Esophagus muscularis mucosa (tissue), 4 donors: Measurements from ENCODE around the gene ACIN1. TPM values are rescaled to one million over a fixed set of nuclear protein-coding genes. Genes with fewer than 3 reads are reported as not detected.

Experiments
- DNase-seq: peaks from one replicate; pipeline ENCODE4 v3.0.0-alpha.2; 2017; ENCODE audit errors: extremely low spot score
- H3K27ac ChIP-seq, 4 donors: fragments of 200-600 bp; sonication (generic); replicated peaks in 1 of 4; 1 replicate in 3 of 4; 2 replicates in 1 of 4; pipeline ENCODE4 v1.5.1; 2016 to 2019; ENCODE audit warnings: mild to moderate bottlenecking in 1 of 4
- H3K27me3 ChIP-seq, 4 donors: fragments of 200-600 bp; sonication (generic); one replicate each; pipeline versions ENCODE4 v1.5.1 to v1.6.0; 2016 to 2019
- H3K36me3 ChIP-seq, 4 donors: fragments of 200-600 bp; sonication (generic); one replicate each; pipeline ENCODE4 v1.5.1; 2016 to 2019
- H3K4me1 ChIP-seq, 4 donors: fragments of 200-600 bp; sonication (generic); one replicate each; pipeline ENCODE4 v1.5.1; 2016 to 2019
- H3K4me3 ChIP-seq, 4 donors: fragments of 200-600 bp; sonication (generic); 1 replicate in 2 of 4; 2 replicates in 2 of 4; pipeline ENCODE4 v1.5.1; 2016 to 2019; ENCODE audit warnings: mild to moderate bottlenecking in 4 of 4, moderate library complexity in 1 of 4
- H3K9me3 ChIP-seq, 4 donors: fragments of 200-600 bp; sonication (generic); 1 replicate in 3 of 4; 2 replicates in 1 of 4; pipeline ENCODE4 v1.5.1; 2016 to 2019
- CTCF ChIP-seq, 3 experiments: fragments of 200-600 bp in 2 of 3; fragments of 450-650 bp in 1 of 3; sonication (generic) in 2 of 3; IDR thresholded peaks; one replicate each; pipeline ENCODE4 v1.5.1; 2017 to 2019; ENCODE audit warnings: antibody characterized with exemption in 3 of 3, mild to moderate bottlenecking in 2 of 3, moderate library complexity in 1 of 3
- EP300 ChIP-seq: sonication (generic); formaldehyde crosslinking; IDR thresholded peaks from one replicate; pipeline ENCODE4 v1.6.1; 2017; ENCODE audit warnings: antibody characterized with exemption
- POLR2A ChIP-seq: fragments of 450-650 bp; IDR thresholded peaks from one replicate; pipeline ENCODE4 v1.6.1; 2017; ENCODE audit warnings: antibody characterized with exemption, moderate library complexity, mild to moderate bottlenecking, low read depth
- POLR2AphosphoS5 ChIP-seq, 2 donors: sonication (generic); formaldehyde crosslinking; IDR thresholded peaks; one replicate each; pipeline ENCODE4 v1.6.1; 2017; ENCODE audit warnings: antibody characterized with exemption in 2 of 2
- WGBS: methylation state at CpG from one replicate; pipeline ENCODE4 v1.1.5; 2018; 5-methylcytosine and 5-hydroxymethylcytosine counted together
- intact Hi-C: fragments of 100-400 bp; cut with DNase I; formaldehyde crosslinking; loops from one replicate; pipeline ENCODE4 v1.15.1; 2023
- total RNA-seq, 4 donors: library from RNA; depleted of rRNA; stranded (reverse); fragments of >200 nt; gene quantifications; one replicate each; pipeline versions ENCODE4 v1.1.0 to v1.2.1, GENCODE V29; 2016

ACIN1 gene
- total RNA-seq, 4 donors from 2014 or later, result 60.1 to 101 (median 89.5) TPM

- H3K27me3 ChIP-seq, result no peaks in the 10 kb centered on the region
- intact Hi-C loops, result no loop called here
- peaks cover 28 to 58% (median 48%) of the 10 kb centered on the region in 4 donors for H3K4me1 ChIP-seq
- no peak for TF ChIP-seq POLR2AphosphoS5 (IDR thresholded peaks at IDR 0.05)
- TF ChIP-seq CTCF (IDR thresholded peaks at IDR 0.05), result peak; percentile 39 to 62 (median 49)
- no peak for TF ChIP-seq POLR2A
- no peak for TF ChIP-seq EP300
- H3K4me3 ChIP-seq, result no peak overlapping the region
- H3K9me3 ChIP-seq, result no peaks in the 10 kb centered on the region
- peaks cover 81 to 97% (median 95%) of the 10 kb centered on the region in 4 donors for H3K36me3 ChIP-seq
- DNase-seq, result no peak
- H3K27ac ChIP-seq, result peak overlapping the region in 3 of 4 donors; percentile 20 to 63 (median 32)
- 62% methylated on average over 5 of the region's 5 CpGs for WGBS
Observed at GRCh38 chr14:23076785-23077408, 18.0 kb downstream of the ACIN1 start.

- H3K4me3 ChIP-seq, result no peak overlapping the region
- no peaks in the 10 kb centered on the region for H3K27me3 ChIP-seq
- no peaks in the 10 kb centered on the region for H3K9me3 ChIP-seq
- 96% methylated on average over 1 of the region's 1 CpG for WGBS
- H3K36me3 ChIP-seq, result peaks cover 61 to 77% (median 75%) of the 10 kb centered on the region in 4 donors
- no peak overlapping the region for H3K27ac ChIP-seq
- intact Hi-C loops, result no loop called here
- DNase-seq, result no peak
- TF ChIP-seq POLR2A (no peak), CTCF (IDR thresholded peaks at IDR 0.05) (no peak), POLR2AphosphoS5 (IDR thresholded peaks at IDR 0.05) (no peak)
- H3K4me1 ChIP-seq, result peaks cover 43 to 75% (median 66%) of the 10 kb centered on the region in 4 donors
Observed at GRCh38 chr14:23074906-23075305, 20.0 kb downstream of the ACIN1 start.

GRCh38 chr14:23071921-23072539 is 22.9 kb downstream of the ACIN1 start:
- H3K9me3 ChIP-seq, result no peaks in the 10 kb centered on the region
- no peaks in the 10 kb centered on the region for H3K27me3 ChIP-seq
- WGBS, result 43% methylated on average over 5 of the region's 5 CpGs
- peaks cover 43 to 70% (median 66%) of the 10 kb centered on the region in 4 donors for H3K36me3 ChIP-seq
- H3K4me1 ChIP-seq, result peaks cover 29 to 69% (median 60%) of the 10 kb centered on the region in 4 donors
- DNase-seq, result no peak
- TF ChIP-seq POLR2AphosphoS5 (IDR thresholded peaks at IDR 0.05), result no peak
- no peak for TF ChIP-seq CTCF (IDR thresholded peaks at IDR 0.05)
- no peak for TF ChIP-seq EP300
- TF ChIP-seq POLR2A, result no peak
- intact Hi-C loops, result no loop called here
- peak overlapping the region; percentile 77 to 88 (median 84) for H3K27ac ChIP-seq
- H3K4me3 ChIP-seq, result peak overlapping the region; percentile 62 to 66 (median 63)

GRCh38 chr14:23071244-23071920 is 23.6 kb downstream of the ACIN1 start:
- peak; percentile 97 for DNase-seq
- no peaks in the 10 kb centered on the region for H3K9me3 ChIP-seq
- no peaks in the 10 kb centered on the region for H3K27me3 ChIP-seq
- H3K4me1 ChIP-seq, result peaks cover 29 to 63% (median 53%) of the 10 kb centered on the region in 4 donors
- no peak for TF ChIP-seq POLR2A
- peak; percentile 79 to 83 for TF ChIP-seq POLR2AphosphoS5 (IDR thresholded peaks at IDR 0.05)
- no peak for TF ChIP-seq EP300
- peak in 1 of 3 experiments; percentile 45 for TF ChIP-seq CTCF (IDR thresholded peaks at IDR 0.05)
- peak overlapping the region; percentile 77 to 88 (median 84) for H3K27ac ChIP-seq
- WGBS, result 3% methylated on average over 14 of the region's 14 CpGs
- H3K4me3 ChIP-seq, result peak overlapping the region; percentile 62 to 66 (median 63)
- H3K36me3 ChIP-seq, result peaks cover 44 to 70% (median 67%) of the 10 kb centered on the region in 4 donors
- intact Hi-C loops, result no loop called here
